SK-N-SH (cell line): ENCODE measurements around the gene PDE9A. TPM values are rescaled to one million over a fixed set of nuclear protein-coding genes. Genes with fewer than 3 reads are reported as not detected.

Source experiments
- CTCF ChIA-PET: fragments of 300-600, 350-600 bp; formaldehyde crosslinking; extraction: SDS; loops from one replicate; lab custom pipeline; 2021; lab: Yijun Ruan, JAX
- POLR2A ChIA-PET: fragments of 350-600 bp; sonication (Branson Sonifier 250); formaldehyde crosslinking; extraction: SDS; loops from one replicate; lab custom pipeline; 2020; ENCODE audit warnings: antibody characterized with exemption, inconsistent platforms; lab: Yijun Ruan, JAX
- DNase-seq: peaks from one replicate; pipeline ENCODE4 v3.0.0; 2012
- H2AFZ ChIP-seq: fragments of 200-600 bp; sonication (generic); 2 replicates; pipeline ENCODE4 v1.8.1; 2016; ENCODE audit warnings: antibody characterized with exemption, mild to moderate bottlenecking, low read depth
- H3F3A ChIP-seq: fragments of 200-600 bp; sonication (generic); replicated peaks from 2 replicates; pipeline ENCODE3; 2016; ENCODE audit warnings: antibody characterized with exemption, mild to moderate bottlenecking; ENCODE audit not compliant: insufficient read depth
- H3K27ac ChIP-seq, 2 experiments: fragments of 200-500 bp in 1 of 2; fragments of 200-600 bp in 1 of 2; sonication (Bioruptor generic) in 1 of 2; sonication (generic), shearing (Covaris generic) in 1 of 2; 2 replicates each; pipeline versions ENCODE4 v1.5.1 to v1.6.1; 2014 to 2016; ENCODE audit warnings: low read depth in 2 of 2, inconsistent platforms in 1 of 2, low read length in 1 of 2, mild to moderate bottlenecking in 1 of 2, mixed read lengths in 1 of 2
- H3K27me3 ChIP-seq: fragments of 200-600 bp; sonication (generic), shearing (Covaris generic); 2 replicates; pipeline ENCODE4 v1.6.1; 2016; ENCODE audit warnings: mixed run types; ENCODE audit not compliant: insufficient read depth
- H3K36me3 ChIP-seq, 2 experiments: fragments of 200-500 bp in 1 of 2; fragments of 200-600 bp in 1 of 2; sonication (Bioruptor generic) in 1 of 2; sonication (generic) in 1 of 2; replicated peaks in 1 of 2; 2 replicates each; pipeline versions ENCODE3 to v1.5.1; 2014 to 2016; ENCODE audit warnings: low read length in 1 of 2, mild to moderate bottlenecking in 1 of 2; ENCODE audit not compliant: insufficient read depth in 2 of 2, control insufficient read depth in 1 of 2
- H3K4me1 ChIP-seq, 2 experiments: fragments of 200-500 bp in 1 of 2; fragments of 200-600 bp in 1 of 2; sonication (Bioruptor generic) in 1 of 2; sonication (generic), shearing (Covaris generic) in 1 of 2; 2 replicates each; pipeline versions ENCODE4 v1.5.1 to v1.6.1; 2014 to 2016; ENCODE audit warnings: low read depth in 1 of 2, low read length in 1 of 2, mixed run types in 1 of 2; ENCODE audit not compliant: insufficient read depth in 2 of 2, control insufficient read depth in 1 of 2
- H3K4me2 ChIP-seq: fragments of 200-600 bp; sonication (generic), shearing (Covaris generic); 2 replicates; pipeline ENCODE4 v1.6.1; 2017; ENCODE audit warnings: mixed run types
- H3K4me3 ChIP-seq, 2 experiments: fragments of 200-500 bp in 1 of 2; fragments of 200-600 bp in 1 of 2; sonication (Bioruptor generic) in 1 of 2; sonication (generic), shearing (Covaris generic) in 1 of 2; 2 replicates each; pipeline versions ENCODE4 v1.5.1 to v1.8.1; 2014 to 2016; ENCODE audit warnings: low read depth in 2 of 2, inconsistent platforms in 1 of 2, low read length in 1 of 2, mild to moderate bottlenecking in 1 of 2, mixed read lengths in 1 of 2, moderate library complexity in 1 of 2
- H3K79me2 ChIP-seq: fragments of 200-600 bp; sonication (generic); 2 replicates; pipeline ENCODE4 v1.8.1; 2017; ENCODE audit warnings: mild to moderate bottlenecking; ENCODE audit not compliant: insufficient read depth
- H3K9ac ChIP-seq: fragments of 200-600 bp; sonication (generic); 2 replicates; pipeline ENCODE4 v1.6.1; 2017; ENCODE audit warnings: mixed run types
- H3K9me2 ChIP-seq: fragments of 200-600 bp; sonication (generic); 2 replicates; pipeline ENCODE4 v1.6.1; 2017; ENCODE audit warnings: mixed run types
- H3K9me3 ChIP-seq: fragments of 200-600 bp; sonication (generic); 2 replicates; pipeline ENCODE4 v1.6.1; 2017; ENCODE audit warnings: mixed run types, mild to moderate bottlenecking, moderate library complexity
- H4K20me1 ChIP-seq: fragments of 200-600 bp; sonication (generic); 2 replicates; pipeline ENCODE4 v1.6.1; 2017; ENCODE audit warnings: mild to moderate bottlenecking, mixed run types; ENCODE audit not compliant: insufficient read depth
- EP300 ChIP-seq, 2 experiments: IDR thresholded peaks; 2 replicates each; pipeline versions ENCODE4 v1.4.0 to v1.6.1; 2012; ENCODE audit warnings: borderline replicate concordance in 1 of 2, low read depth in 1 of 2, low read length in 1 of 2
- FOXJ3 ChIP-seq: sonication (generic); formaldehyde crosslinking; IDR thresholded peaks from 2 replicates; pipeline ENCODE4 v1.5.1; 2020; ENCODE audit warnings: mild to moderate bottlenecking, missing genetic modification reagents
- GATA2 ChIP-seq: sonication (generic); formaldehyde crosslinking; IDR thresholded peaks from 2 replicates; pipeline ENCODE4 v1.5.0; 2020; ENCODE audit warnings: mild to moderate bottlenecking, missing genetic modification reagents
- NRF1 ChIP-seq: IDR thresholded peaks from 2 replicates; pipeline ENCODE4 v1.6.1; 2012; ENCODE audit warnings: low read depth, mild to moderate bottlenecking, low read length
- RAD21 ChIP-seq: IDR thresholded peaks from 2 replicates; pipeline ENCODE4 v1.6.1; 2012; ENCODE audit warnings: mild to moderate bottlenecking, low read length
- RCOR1 ChIP-seq: fragments of 150-350 bp; IDR thresholded peaks from 2 replicates; pipeline ENCODE4 v1.6.1; 2017; ENCODE audit warnings: antibody characterized with exemption, low read length
- REST ChIP-seq: IDR thresholded peaks from 2 replicates; pipeline ENCODE4 v1.6.1; 2012; ENCODE audit warnings: mild to moderate bottlenecking, low read depth, low read length, moderate library complexity
- RXRA ChIP-seq: IDR thresholded peaks from 2 replicates; pipeline ENCODE4 v1.4.0; 2012; ENCODE audit warnings: low read depth, mild to moderate bottlenecking, borderline replicate concordance
- USF2 ChIP-seq: fragments of 150-350 bp; IDR thresholded peaks from 2 replicates; pipeline ENCODE4 v1.6.1; 2017; ENCODE audit warnings: antibody characterized with exemption, low read length, low read depth, borderline replicate concordance
- WGBS: methylation state at CpG from one replicate; pipeline ENCODE4 v1.1.6; 2017; ENCODE audit warnings: low lambda C conversion rate; 5-methylcytosine and 5-hydroxymethylcytosine counted together
- polyA plus RNA-seq, 3 experiments: library from polyadenylated mRNA; depleted of rRNA; stranded (reverse); fragments of >200 nt; gene quantifications; 2 replicates each; pipeline ENCODE4 v1.2.3, GENCODE V29; 2012

The PDE9A gene
- polyA plus RNA-seq, 1 of the 3 experiments (the other 2 are of a cell fraction): 0.28 TPM

- Histone ChIP-seq H3K4me1 (peaks cover 4 to 43% of the 10 kb centered on the region in 2 experiments; a peak in 3 of 4 replicates), H3K79me2 (no peaks in the 10 kb centered on the region), H3K9me3 (no peaks in the 10 kb centered on the region), H3K27ac (peak overlapping the region in 1 of 2 experiments; percentile 90; a peak in 2 of 4 replicates), H3K27me3 (no peaks in the 10 kb centered on the region), H4K20me1 (no peaks in the 10 kb centered on the region), H3K36me3 (no peaks in the 10 kb centered on the region), H3K4me2 (no peak overlapping the region), H3F3A (no peaks in the 10 kb centered on the region), H2AFZ (no peak overlapping the region), H3K9me2 (no peaks in the 10 kb centered on the region), H3K4me3 (no peak overlapping the region), H3K9ac (no peak overlapping the region)
- DNase-seq: peak; percentile 87
- ChIA-PET CTCF (interaction anchor here (0.7 to 2.2 kb wide), 5 partner anchors 9 to 139 kb away, joined by 3 to 20 read pairs (median 3); partner anchors contain the start of gene PDE9A), POLR2A (interaction anchor here (0.9 kb wide), 1 partner anchor 25 kb away, joined by 3 read pairs; no protein-coding TSS in a partner anchor)
- no peak for TF ChIP-seq REST
- TF ChIP-seq USF2: no peak
- no peak; the same call in 1 of the 2 replicates for TF ChIP-seq RAD21
- TF ChIP-seq RCOR1: peak; percentile 56; the same call in 1 of the 2 replicates
- no peak for TF ChIP-seq GATA2 (CRISPR knock-in tag)
- no peak for TF ChIP-seq RXRA
- TF ChIP-seq NRF1: no peak
- no peak for TF ChIP-seq FOXJ3 (CRISPR knock-in tag)
- peak in 1 of 2 experiments; percentile 19; a peak in 1 of 4 replicates for TF ChIP-seq EP300 (IDR thresholded peaks at IDR 0.05; ENCODE audit: borderline replicate concordance in 1 of 2, low read depth in 1 of 2, low read length in 1 of 2)
- 42% methylated on average over 20 of the region's 20 CpGs for WGBS
Observed at GRCh38 chr21:42677339-42678321, 24.2 kb downstream of the PDE9A start.
